HepG2 (cell line): Measurements from ENCODE around the gene TBCEL. TPM values are rescaled to one million over a fixed set of nuclear protein-coding genes. Genes with fewer than 3 reads are reported as not detected.
A peak's percentile ranks its signal among the peaks of the same experiment; 100 is the strongest.

Source experiments
- CBX2 ChIP-seq, 2 experiments: fragments of 200-600 bp in 1 of 2; sonication (generic); formaldehyde crosslinking in 1 of 2; IDR thresholded peaks; 2 replicates each; pipeline versions ENCODE4 v1.7.0 to v1.8.1; 2018 to 2022; ENCODE audit warnings: low read depth in 2 of 2, low read length in 1 of 2, mild to moderate bottlenecking in 1 of 2, missing genetic modification reagents in 1 of 2
- CREB1 ChIP-seq, 2 experiments: fragments of 450-650 bp in 1 of 2; IDR thresholded peaks; 2 replicates each; pipeline ENCODE4 v1.6.1; 2016 to 2017; ENCODE audit warnings: control low read depth in 1 of 2, mild to moderate bottlenecking in 1 of 2, missing compliant biosample characterization in 1 of 2, missing genetic modification characterization in 1 of 2
- DNMT3B ChIP-seq: conservative IDR thresholded peaks from 2 replicates; pipeline ENCODE4 v1.6.1; 2016; ENCODE audit warnings: missing biosample characterization, control low read depth
- E2F2 ChIP-seq: sonication (generic); formaldehyde crosslinking; IDR thresholded peaks from 2 replicates; pipeline ENCODE4 v1.4.0; 2020; ENCODE audit warnings: missing genetic modification reagents, borderline replicate concordance
- FOXJ3 ChIP-seq: sonication (generic); formaldehyde crosslinking; IDR thresholded peaks from 2 replicates; pipeline ENCODE4 v1.4.0; 2020; ENCODE audit warnings: missing genetic modification reagents, mild to moderate bottlenecking, borderline replicate concordance
- ISL2 ChIP-seq: sonication (generic); formaldehyde crosslinking; IDR thresholded peaks from 2 replicates; pipeline ENCODE4 v1.5.0; 2020; ENCODE audit warnings: missing genetic modification reagents
- NFYC ChIP-seq: IDR thresholded peaks from 2 replicates; pipeline ENCODE4 v1.6.1; 2016; ENCODE audit warnings: missing genetic modification reagents, missing compliant biosample characterization
- NR3C1 ChIP-seq: sonication (generic); formaldehyde crosslinking; IDR thresholded peaks from 2 replicates; pipeline ENCODE4 v1.4.0; 2020; ENCODE audit warnings: missing genetic modification reagents
- RARA ChIP-seq: IDR thresholded peaks from 2 replicates; pipeline ENCODE4 v1.6.1; 2016; ENCODE audit warnings: missing genetic modification reagents, missing compliant biosample characterization
- SP2 ChIP-seq: sonication (generic); formaldehyde crosslinking; IDR thresholded peaks from 2 replicates; pipeline ENCODE4 v1.5.1; 2020; ENCODE audit warnings: mild to moderate bottlenecking, missing genetic modification reagents
- ZNF296 ChIP-seq: sonication (generic); formaldehyde crosslinking; conservative IDR thresholded peaks from 2 replicates; pipeline ENCODE4 v1.5.0; 2020; ENCODE audit warnings: mild to moderate bottlenecking, missing genetic modification reagents
- ZNF556 ChIP-seq: sonication (generic); formaldehyde crosslinking; IDR thresholded peaks from 2 replicates; pipeline ENCODE4 v1.4.0; 2020; ENCODE audit warnings: mild to moderate bottlenecking, missing genetic modification reagents, borderline replicate concordance
- ZNF891 ChIP-seq: sonication (generic); formaldehyde crosslinking; IDR thresholded peaks from 2 replicates; pipeline ENCODE4 v1.5.0; 2020; ENCODE audit warnings: mild to moderate bottlenecking, missing genetic modification reagents
- ZXDC ChIP-seq: sonication (generic); formaldehyde crosslinking; IDR thresholded peaks from 2 replicates; pipeline ENCODE4 v1.5.0; 2020; ENCODE audit warnings: mild to moderate bottlenecking, missing genetic modification reagents
- polyA plus RNA-seq, 8 experiments: library from polyadenylated mRNA; depleted of rRNA in 3 of 8; stranded (reverse) in 7 of 8; unstranded in 1 of 8; fragments of >200 nt; fragmentation: Illumina TruSeq in 4 of 8; extraction: Trizol in 4 of 8; gene quantifications; 2 replicates each; pipeline versions ENCODE4 v1.2.1 to v1.2.3, GENCODE V29; 2011 to 2016; ENCODE audit warnings: low read depth in 4 of 8, missing spikeins in 1 of 8, mixed read lengths in 1 of 8; ENCODE audit not compliant: insufficient read depth in 1 of 8
- total RNA-seq, 5 experiments: library from RNA; depleted of rRNA; stranded (reverse); fragments of >200 nt; fragmentation: Illumina TruSeq; extraction: Trizol; gene quantifications; 2 replicates each; pipeline ENCODE4 v1.2.3, GENCODE V29; 2016; ENCODE audit warnings: low read depth in 1 of 5
- TF ChIP-seq, protein P1 (sequence below): sonication (generic); formaldehyde crosslinking; IDR thresholded peaks from 2 replicates; pipeline ENCODE4 v1.8.0; 2022; ENCODE audit warnings: missing genetic modification reagents, mild to moderate bottlenecking, borderline replicate concordance

The TBCEL gene
- total and polyA plus RNA-seq, 2 of the 13 experiments (the other 11 are each of a cell fraction or from before 2014, with no cell fraction given) = 6.1 to 12.5 TPM

DNA sequence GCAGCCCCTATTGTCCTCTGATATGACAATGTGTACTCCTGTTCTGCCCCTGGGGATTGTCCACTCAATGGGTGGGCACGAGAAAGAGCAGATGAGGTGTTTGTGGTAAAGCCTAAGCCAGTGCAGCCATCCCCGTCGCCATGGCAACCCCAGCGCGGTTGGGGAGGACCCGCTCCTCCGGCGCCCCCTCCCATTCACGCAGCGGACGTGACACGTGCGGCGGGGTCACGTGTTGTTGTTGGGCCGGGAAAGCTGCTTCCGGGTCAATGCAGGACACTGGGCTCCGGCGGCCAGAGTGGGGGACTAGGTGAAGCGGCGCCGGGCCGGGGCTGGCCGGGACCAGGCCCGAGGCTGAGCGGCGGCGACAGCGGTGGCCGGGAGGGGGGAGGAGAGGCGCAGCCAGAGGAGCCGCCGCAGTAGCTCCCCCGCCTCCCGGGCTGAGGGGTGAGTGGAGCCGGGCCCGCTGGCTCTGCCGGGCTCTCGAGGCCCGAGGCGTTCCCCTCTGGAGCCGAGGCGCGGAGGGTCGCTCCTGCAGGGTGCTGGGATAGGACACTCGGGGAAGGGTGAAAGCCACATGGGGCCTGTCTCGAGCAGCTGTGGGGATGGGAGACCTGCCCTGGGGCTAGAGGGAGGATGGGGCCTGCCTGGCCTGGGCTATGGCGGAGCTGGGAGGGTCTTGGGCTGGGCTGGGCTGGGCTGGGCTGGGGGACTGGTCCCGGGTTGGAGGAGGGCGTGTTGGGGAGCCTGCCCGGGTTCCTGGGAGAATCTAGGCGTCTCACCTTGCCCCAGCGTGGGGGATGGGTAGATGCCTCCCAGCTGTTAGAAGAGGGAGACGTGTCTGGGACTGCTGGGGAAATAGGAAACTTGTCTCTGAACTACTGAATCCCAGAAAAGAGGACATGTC, at the start of gene TBCEL (continued):
- TF ChIP-seq, protein P1, sequence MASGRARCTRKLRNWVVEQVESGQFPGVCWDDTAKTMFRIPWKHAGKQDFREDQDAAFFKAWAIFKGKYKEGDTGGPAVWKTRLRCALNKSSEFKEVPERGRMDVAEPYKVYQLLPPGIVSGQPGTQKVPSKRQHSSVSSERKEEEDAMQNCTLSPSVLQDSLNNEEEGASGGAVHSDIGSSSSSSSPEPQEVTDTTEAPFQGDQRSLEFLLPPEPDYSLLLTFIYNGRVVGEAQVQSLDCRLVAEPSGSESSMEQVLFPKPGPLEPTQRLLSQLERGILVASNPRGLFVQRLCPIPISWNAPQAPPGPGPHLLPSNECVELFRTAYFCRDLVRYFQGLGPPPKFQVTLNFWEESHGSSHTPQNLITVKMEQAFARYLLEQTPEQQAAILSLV = 0 out of 2 replicates have a peak, but pooled peaks have one; percentile 44
- no peak for TF ChIP-seq DNMT3B (CRISPR knock-in tag)
- no peak for TF ChIP-seq ZNF296
- TF ChIP-seq NFYC (CRISPR knock-in tag) = no peak; the same call in 1 of the 2 replicates
- TF ChIP-seq E2F2 (CRISPR knock-in tag) = no peak
- TF ChIP-seq ZNF891 (CRISPR knock-in tag) = peak; percentile 69
- no peak for TF ChIP-seq CBX2 (IDR thresholded peaks at IDR 0.05; ENCODE audit: low read depth, low read length)
- TF ChIP-seq CBX2 (CRISPR knock-in tag; IDR thresholded peaks at IDR 0.05; ENCODE audit: low read depth) = no peak
- peak; percentile 61 for TF ChIP-seq CREB1 (IDR thresholded peaks at IDR 0.05)
- peak; percentile 58; the same call in 1 of the 2 replicates for TF ChIP-seq CREB1 (CRISPR knock-in tag; IDR thresholded peaks at IDR 0.05)
- no peak for TF ChIP-seq NR3C1 (CRISPR knock-in tag)
- peak; percentile 69 for TF ChIP-seq RARA (CRISPR knock-in tag)
- peak; percentile 42; the same call in 1 of the 2 replicates for TF ChIP-seq SP2 (CRISPR knock-in tag)
- TF ChIP-seq FOXJ3 (CRISPR knock-in tag) = peak; percentile 38; the same call in 1 of the 2 replicates
- peak; percentile 62; the same call in 1 of the 2 replicates for TF ChIP-seq ISL2 (CRISPR knock-in tag)
- peak; percentile 52; the same call in 1 of the 2 replicates for TF ChIP-seq ZNF556
- TF ChIP-seq ZXDC (CRISPR knock-in tag) = no peak
